IPS-15b (cell line): ENCODE data around the gene RNF10.

Experiments used
- H3K27me3 ChIP-seq: one replicate; pipeline ENCODE4 v1.6.1; 2013; ENCODE audit warnings: low read length; ENCODE audit not compliant: control insufficient read depth, insufficient read depth
- H3K36me3 ChIP-seq: one replicate; pipeline ENCODE4 v1.6.1; 2013; ENCODE audit warnings: low read length; ENCODE audit not compliant: control insufficient read depth, insufficient read depth
- H3K4me1 ChIP-seq: one replicate; pipeline ENCODE4 v1.6.1; 2013; ENCODE audit warnings: mild to moderate bottlenecking, low read length; ENCODE audit not compliant: control insufficient read depth, insufficient read depth
- H3K4me3 ChIP-seq: one replicate; pipeline ENCODE4 v1.5.1; 2013; ENCODE audit warnings: low read depth, low read length
- H3K9ac ChIP-seq: one replicate; pipeline ENCODE4 v1.6.1; 2013; ENCODE audit warnings: low read depth, mild to moderate bottlenecking, low read length
- H3K9me3 ChIP-seq: one replicate; pipeline ENCODE4 v1.6.1; 2013; ENCODE audit warnings: mild to moderate bottlenecking, low read length; ENCODE audit not compliant: control insufficient read depth, insufficient read depth

The RNF10 gene

DNA sequence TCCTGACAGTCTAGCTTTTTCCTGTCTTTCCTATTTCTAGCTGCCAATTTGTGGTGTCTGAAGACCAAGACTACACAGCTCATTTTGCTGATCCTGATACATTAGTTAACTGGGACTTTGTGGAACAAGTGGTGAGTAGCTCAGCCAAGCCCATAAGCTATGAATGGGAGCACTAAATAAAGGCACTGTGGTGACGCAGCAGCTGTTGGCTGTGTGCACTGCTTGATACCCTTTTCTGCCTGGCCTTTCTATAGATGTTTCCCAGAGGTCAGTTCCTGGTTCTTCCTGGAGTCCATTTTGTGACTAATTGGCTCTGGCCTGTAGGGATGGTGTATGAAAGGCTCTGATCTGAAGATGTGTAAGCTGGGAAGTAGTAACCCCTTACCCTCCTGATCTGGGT is 20.5 kb downstream of the RNF10 start:
- H3K9me3 ChIP-seq = no peaks in the 10 kb centered on the region
- H3K36me3 ChIP-seq = peaks cover 24% of the 10 kb centered on the region
- H3K4me3 ChIP-seq = no peak overlapping the region
- H3K9ac ChIP-seq = no peak overlapping the region
- no peaks in the 10 kb centered on the region for H3K27me3 ChIP-seq
- no peaks in the 10 kb centered on the region for H3K4me1 ChIP-seq

GRCh38 chr12:120557589-120557988 is 23.4 kb downstream of the RNF10 start:
- Histone ChIP-seq H3K4me3 (no peak overlapping the region), H3K9ac (no peak overlapping the region), H3K9me3 (no peaks in the 10 kb centered on the region), H3K27me3 (no peaks in the 10 kb centered on the region), H3K36me3 (peaks cover 35% of the 10 kb centered on the region), H3K4me1 (no peaks in the 10 kb centered on the region)

- Histone ChIP-seq H3K27me3 (no peaks in the 10 kb centered on the region), H3K4me3 (no peak overlapping the region), H3K36me3 (peaks cover 51% of the 10 kb centered on the region), H3K4me1 (no peaks in the 10 kb centered on the region), H3K9me3 (no peaks in the 10 kb centered on the region), H3K9ac (no peak overlapping the region)
These were observed 28.8 kb downstream of the RNF10 start for GRCh38 chr12:120562906-120563305.

- Histone ChIP-seq H3K4me3 (no peak overlapping the region), H3K36me3 (peaks cover 54% of the 10 kb centered on the region), H3K27me3 (no peaks in the 10 kb centered on the region), H3K9ac (no peak overlapping the region), H3K4me1 (no peaks in the 10 kb centered on the region), H3K9me3 (no peaks in the 10 kb centered on the region)
These were observed 29.3 kb downstream of the RNF10 start for GRCh38 chr12:120563495-120563894.

DNA sequence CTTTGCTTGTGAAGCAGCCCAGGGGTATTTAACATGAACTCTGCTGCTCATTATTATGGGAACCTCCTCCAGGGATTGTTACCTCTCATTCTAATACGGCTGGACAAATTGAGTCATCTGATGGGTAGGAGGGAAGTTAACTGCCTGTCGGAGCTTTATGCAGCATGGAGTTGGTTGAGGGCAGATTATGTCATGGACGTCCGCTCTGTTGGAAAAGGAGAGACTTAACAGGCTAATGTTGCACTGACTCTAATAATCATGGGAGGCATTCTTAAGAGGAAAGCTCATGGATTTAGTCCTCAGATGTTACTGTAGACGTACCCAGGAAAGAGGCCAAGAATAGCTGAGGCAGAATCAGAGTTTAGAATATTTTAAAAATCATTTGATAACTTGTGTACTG is 37.1 kb downstream of the RNF10 start:
- Histone ChIP-seq H3K4me3 (no peak overlapping the region), H3K9me3 (no peaks in the 10 kb centered on the region), H3K36me3 (peaks cover 39% of the 10 kb centered on the region), H3K4me1 (no peaks in the 10 kb centered on the region), H3K27me3 (no peaks in the 10 kb centered on the region), H3K9ac (no peak overlapping the region)

DNA sequence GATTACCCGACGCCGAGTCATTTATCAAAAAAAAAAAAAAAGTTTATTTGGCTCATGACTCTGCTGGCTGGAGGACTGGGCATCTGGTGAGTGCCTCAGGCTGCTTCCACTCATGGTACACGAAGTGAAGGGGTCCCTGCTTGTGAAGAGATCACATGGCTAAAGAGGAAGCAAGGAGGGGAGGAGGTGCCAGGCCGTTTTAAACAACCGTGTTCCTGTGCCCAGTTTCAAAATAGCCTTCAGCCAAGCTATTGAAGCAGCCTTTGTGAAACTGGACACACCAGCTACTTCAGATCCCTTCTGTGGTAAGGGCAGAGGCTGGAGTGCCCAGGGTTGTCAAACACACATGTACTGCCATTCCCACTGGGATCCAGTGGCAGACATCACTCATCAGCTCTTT is 39.4 kb downstream of the RNF10 start:
- no peaks in the 10 kb centered on the region for H3K9me3 ChIP-seq
- no peaks in the 10 kb centered on the region for H3K4me1 ChIP-seq
- H3K27me3 ChIP-seq = no peaks in the 10 kb centered on the region
- H3K4me3 ChIP-seq = no peak overlapping the region
- H3K9ac ChIP-seq = no peak overlapping the region
- H3K36me3 ChIP-seq = peaks cover 44% of the 10 kb centered on the region

DNA sequence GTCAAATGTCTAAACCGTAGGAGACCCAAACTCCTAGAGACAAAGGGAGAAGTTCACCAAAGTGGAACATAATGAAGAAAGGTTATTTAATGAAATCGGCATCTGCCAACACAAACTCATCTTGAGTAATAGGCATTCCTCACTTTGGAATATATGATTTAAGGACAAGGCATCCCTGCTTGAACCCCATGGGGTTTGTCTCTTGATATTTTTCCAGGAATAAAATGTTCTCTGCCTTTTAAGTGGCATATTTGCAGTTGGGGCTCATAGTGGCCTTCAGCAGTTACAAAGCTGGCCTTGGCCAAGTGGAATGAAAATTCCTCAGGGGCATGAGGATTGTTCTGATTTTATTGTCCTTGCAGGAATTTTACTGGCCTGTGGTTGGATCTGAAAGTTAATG is 40.0 kb downstream of the RNF10 start:
- Histone ChIP-seq H3K9ac (no peak overlapping the region), H3K4me3 (no peak overlapping the region), H3K27me3 (no peaks in the 10 kb centered on the region), H3K9me3 (no peaks in the 10 kb centered on the region), H3K36me3 (peaks cover 49% of the 10 kb centered on the region), H3K4me1 (no peaks in the 10 kb centered on the region)

GRCh38 chr12:120579179-120579578 is 45.0 kb downstream of the RNF10 start:
- Histone ChIP-seq H3K27me3 (peaks cover 3% of the 10 kb centered on the region), H3K4me3 (no peak overlapping the region), H3K9me3 (no peaks in the 10 kb centered on the region), H3K4me1 (peaks cover 9% of the 10 kb centered on the region), H3K9ac (no peak overlapping the region), H3K36me3 (peaks cover 35% of the 10 kb centered on the region)

- peak within 1 kb of the TSS; percentile 97 for H3K4me3 ChIP-seq
- H3K9me3 ChIP-seq = no peaks in the 10 kb centered on the region
- H3K36me3 ChIP-seq = peaks cover 27% of the 10 kb centered on the region
- peak within 1 kb of the TSS; percentile 70 for H3K9ac ChIP-seq
- H3K27me3 ChIP-seq = peaks cover 9% of the 10 kb centered on the region
- H3K4me1 ChIP-seq = peaks cover 9% of the 10 kb centered on the region
These were observed 46.9 kb downstream of the RNF10 start, which contains the start of gene POP5 for GRCh38 chr12:120580787-120581723. Gene POP5, minus strand, starts transcription at chr12:120581402. Its CDS starts 40 bp downstream, at chr12:120581362.

DNA sequence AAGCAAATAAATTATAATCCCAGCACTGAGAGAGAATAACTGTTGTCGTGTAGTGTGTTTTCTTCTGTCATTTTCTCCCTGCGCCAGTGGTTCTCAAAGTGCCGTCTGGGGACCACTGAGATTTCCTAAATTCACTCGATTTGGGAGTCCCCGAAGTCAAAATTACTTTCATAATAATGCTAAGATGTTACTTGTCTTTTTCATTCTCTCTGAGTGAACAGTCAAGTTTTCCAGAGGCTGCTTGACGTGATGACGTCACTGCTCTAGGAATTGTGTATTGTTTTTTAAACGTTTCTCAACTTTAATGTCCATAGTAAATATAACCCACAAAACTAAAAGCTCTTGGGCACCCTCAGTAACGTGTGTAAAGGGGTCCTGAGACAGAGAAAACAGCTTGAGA is 47.8 kb downstream of the RNF10 start:
- H3K9me3 ChIP-seq = no peaks in the 10 kb centered on the region
- H3K4me1 ChIP-seq = peaks cover 9% of the 10 kb centered on the region
- peaks cover 9% of the 10 kb centered on the region for H3K27me3 ChIP-seq
- H3K9ac ChIP-seq = no peak overlapping the region
- peaks cover 22% of the 10 kb centered on the region for H3K36me3 ChIP-seq
- peak overlapping the region; percentile 97 for H3K4me3 ChIP-seq

GRCh38 chr12:120583478-120584030 is 49.4 kb downstream of the RNF10 start:
- H3K4me3 ChIP-seq = peak overlapping the region; percentile 41
- no peak overlapping the region for H3K9ac ChIP-seq
- peaks cover 11% of the 10 kb centered on the region for H3K36me3 ChIP-seq
- H3K27me3 ChIP-seq = peaks cover 9% of the 10 kb centered on the region
- peaks cover 9% of the 10 kb centered on the region for H3K4me1 ChIP-seq
- no peaks in the 10 kb centered on the region for H3K9me3 ChIP-seq
